M059J (cell line): ENCODE results near the gene ZBTB47. TPM values are rescaled to one million over a fixed set of nuclear protein-coding genes. Genes with fewer than 3 reads are reported as not detected.

ENCODE experiments used
- DNase-seq: peaks from one replicate; pipeline ENCODE4 v3.0.0-alpha.2; 2012; ENCODE audit warnings: low read depth
- total RNA-seq: library from RNA; depleted of rRNA; stranded (reverse); fragments of >200 nt; shearing (Covaris generic); gene quantifications from 2 replicates; pipeline ENCODE4 v1.2.3, GENCODE V29; 2014

Gene ZBTB47
- total RNA-seq, 1 experiment from 2014 or later = 5.5 TPM

- no peak for DNase-seq
Observed at GRCh38 chr3:42665050-42665878, 11.8 kb downstream of the ZBTB47 start.

- no peak for DNase-seq
Observed at GRCh38 chr3:42666022-42666421, 12.5 kb downstream of the ZBTB47 start.

- DNase-seq = no peak
Observed at GRCh38 chr3:42666577-42666998, 13.1 kb downstream of the ZBTB47 start.

GRCh38 chr3:42667096-42667522, 13.6 kb downstream of the ZBTB47 start:
- DNase-seq = no peak

- DNase-seq = no peak
Observed at GRCh38 chr3:42667523-42668412, 14.3 kb downstream of the ZBTB47 start.

- DNase-seq = no peak
Observed at GRCh38 chr3:42668413-42668760, 14.9 kb downstream of the ZBTB47 start.

- peak; percentile 32 for DNase-seq
Observed at GRCh38 chr3:42668793-42669217, 15.3 kb downstream of the ZBTB47 start.

- DNase-seq = no peak
Observed at GRCh38 chr3:42670051-42670576, 16.6 kb downstream of the ZBTB47 start.

DNA sequence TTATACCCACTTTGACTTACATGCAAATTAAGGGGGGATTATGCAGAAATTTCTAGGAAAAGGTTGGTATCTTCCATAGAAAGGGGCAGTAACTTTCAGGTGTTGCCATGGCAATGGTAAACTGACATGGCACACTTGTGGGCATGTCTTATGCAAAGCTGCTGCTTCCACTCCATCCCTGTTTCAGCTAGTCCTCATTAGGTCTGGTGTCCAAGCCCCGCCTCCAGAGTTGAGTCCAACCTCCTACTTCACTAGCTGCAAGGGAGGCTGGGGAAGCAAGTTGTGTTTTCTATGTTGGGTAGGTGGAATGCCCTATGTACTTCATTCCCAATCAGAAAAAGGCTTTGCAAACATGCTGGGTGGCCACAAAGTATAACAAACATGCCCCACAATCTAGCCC, 17.2 kb downstream of the ZBTB47 start:
- no peak for DNase-seq

GRCh38 chr3:42672515-42672914, 19.0 kb downstream of the ZBTB47 start:
- no peak for DNase-seq

- DNase-seq = no peak
Observed at GRCh38 chr3:42673082-42673481, 19.6 kb downstream of the ZBTB47 start.

- DNase-seq = no peak
Observed at GRCh38 chr3:42674146-42674545, 20.6 kb downstream of the ZBTB47 start.

- DNase-seq = no peak
Observed at GRCh38 chr3:42675909-42676308, 22.4 kb downstream of the ZBTB47 start.

DNA sequence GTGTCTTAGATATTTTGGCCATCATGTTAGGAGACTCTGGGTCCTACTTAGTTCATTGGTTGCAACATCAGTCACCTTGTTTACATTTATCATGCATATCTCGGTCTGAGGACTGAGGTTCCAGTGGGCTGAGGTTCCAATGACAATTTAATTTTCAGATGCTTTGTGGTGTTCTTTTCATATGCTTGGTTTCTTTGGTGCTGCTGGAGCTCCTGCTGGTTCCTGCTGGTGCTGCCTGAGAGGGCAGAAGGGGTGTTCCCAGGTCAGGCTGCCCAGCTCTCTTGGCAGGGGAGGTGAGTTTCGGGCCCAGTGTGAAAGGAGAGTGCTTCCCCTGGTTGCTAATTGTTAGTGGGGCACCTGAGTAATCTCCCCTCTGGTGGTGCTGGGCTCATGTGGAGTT, 24.9 kb downstream of the ZBTB47 start:
- DNase-seq = no peak

DNA sequence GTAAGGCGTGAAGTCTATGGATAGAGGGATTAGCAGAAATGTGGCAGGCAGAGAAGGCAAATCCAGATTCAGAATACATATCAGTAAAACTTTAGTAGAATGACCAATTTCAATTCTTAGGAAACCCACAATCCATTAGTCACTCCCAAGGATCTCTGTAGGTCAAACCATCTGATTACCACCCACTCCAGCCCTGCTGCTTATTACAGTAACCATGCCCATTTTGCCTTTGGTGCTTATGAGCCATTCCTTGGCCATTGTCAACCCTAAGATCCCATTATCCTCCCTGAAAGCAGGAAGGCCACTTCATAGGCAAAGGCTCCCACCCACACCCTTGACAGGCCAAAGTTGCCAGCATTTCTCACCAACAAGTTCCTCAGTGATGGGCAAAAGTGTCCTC, 26.8 kb downstream of the ZBTB47 start:
- DNase-seq = peak; percentile 46

DNA sequence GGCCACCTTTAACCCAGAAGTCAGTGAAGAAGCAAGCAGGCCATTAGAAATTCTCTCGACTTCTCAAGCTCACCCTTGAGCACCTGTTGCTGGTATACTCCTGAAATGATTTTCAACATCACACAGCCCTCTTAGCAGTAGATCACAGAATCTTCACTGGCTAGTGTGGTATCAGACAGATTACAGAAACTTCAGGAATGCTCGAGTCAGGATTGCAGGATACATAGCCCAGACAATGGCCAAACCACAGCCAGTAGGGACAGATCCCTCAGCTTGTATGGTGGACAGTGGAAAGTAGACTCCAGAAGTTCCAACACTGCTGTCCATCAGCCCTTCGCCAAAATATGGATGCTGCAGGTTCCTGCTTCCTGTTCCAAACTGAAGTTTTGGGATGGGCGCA, 27.3 kb downstream of the ZBTB47 start:
- DNase-seq = no peak

DNA sequence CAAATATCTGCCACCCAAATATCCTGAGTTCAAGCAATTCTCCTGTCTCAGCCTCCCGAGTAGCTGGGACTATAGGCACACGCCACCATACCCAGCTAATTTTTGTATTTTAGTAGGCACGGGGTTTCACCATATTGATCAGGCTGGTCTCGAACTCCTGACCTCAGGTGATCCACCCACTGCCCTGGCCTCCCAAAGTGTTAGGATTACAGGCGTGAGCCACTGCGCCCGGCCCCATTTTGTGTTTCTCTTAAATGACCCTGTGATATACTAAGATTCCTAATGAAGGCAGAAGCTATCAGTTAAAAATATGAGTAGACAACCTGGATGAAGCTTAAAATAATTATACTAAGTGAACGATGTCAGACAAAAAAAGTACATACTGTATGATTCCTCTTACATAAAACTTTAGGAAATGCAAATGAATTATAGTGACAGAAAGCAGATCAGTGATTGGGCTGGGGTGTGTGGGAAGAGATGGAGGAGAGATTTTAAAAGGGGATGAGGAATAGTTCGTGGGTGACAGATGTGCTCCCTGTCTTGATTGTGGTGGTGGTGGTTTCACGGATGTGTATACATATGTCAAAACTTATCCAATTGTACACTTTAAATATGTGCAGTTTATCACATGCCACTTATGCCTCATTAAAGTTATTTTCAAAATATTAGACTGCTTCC, 28.0 kb downstream of the ZBTB47 start:
- no peak for DNase-seq

DNA sequence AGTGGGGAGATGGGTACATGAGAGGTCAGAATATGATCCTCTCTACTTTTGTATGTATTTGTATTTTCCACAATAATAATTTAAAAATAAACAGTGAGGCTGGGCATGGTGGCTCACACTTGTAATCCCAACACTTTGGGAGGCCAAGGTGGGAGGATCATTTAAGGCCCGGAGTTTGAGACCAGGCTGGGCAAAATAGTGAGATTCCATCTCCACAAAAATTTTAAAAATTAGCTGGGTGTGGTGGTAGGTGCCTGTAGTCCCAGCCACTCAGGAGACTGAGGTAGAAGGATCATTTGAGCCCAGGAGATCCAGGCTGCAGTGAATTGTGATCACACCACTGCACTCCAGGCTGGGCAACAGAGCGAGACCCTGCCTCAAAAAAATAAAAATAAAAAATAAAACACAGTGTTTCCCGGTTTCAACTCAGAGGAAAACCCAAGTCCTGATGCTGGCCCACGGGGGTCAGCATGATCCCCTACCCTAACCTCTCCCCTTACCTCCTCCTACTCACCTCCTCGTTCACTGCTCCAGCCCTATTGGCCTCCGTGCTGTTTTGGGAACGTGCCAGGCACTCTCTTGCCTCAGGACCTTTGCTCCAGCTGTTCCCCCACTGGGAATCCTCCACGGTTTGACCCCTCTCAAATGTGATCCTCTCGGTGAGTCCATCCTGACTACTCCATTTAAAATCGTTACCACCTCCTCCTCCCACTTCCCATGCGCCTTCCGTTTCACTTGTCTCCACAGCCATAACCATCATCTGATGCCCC, 29.0 kb downstream of the ZBTB47 start:
- DNase-seq = no peak

DNA sequence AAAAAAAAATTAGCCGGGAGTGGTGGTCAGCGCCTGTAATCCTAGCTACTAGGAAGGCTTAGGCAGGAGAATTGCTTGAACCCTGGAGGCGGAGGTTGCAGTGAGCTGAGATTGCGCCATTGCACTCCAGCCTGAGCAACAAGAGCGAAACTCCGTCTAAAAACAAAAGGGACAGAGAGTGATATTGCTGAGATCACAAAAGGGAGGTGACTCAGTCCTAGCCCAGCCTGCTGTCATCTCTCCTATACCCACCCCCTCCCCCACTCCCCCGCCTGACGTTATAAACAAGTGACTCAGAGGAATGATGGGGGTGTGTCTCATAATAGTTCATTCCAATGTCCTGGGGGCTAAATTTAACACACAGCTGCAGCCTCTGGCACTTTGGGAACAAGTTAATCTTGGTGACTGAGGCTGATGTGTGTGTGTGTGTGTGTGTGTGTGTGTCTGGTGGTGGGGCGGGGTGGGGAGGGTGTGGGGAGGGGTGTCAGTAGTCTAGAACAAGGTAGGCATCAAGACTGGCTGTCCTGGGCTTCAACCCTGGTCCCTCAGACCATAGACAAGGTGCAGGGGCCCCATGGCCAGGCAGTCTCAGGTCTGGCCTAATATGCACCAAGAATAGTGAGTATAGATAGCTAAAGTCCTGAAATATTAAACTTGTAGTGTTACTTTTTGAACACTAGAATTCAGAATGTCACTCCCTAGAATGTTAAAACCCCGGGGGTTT, 30.5 kb downstream of the ZBTB47 start:
- DNase-seq = peak; percentile 91

DNA sequence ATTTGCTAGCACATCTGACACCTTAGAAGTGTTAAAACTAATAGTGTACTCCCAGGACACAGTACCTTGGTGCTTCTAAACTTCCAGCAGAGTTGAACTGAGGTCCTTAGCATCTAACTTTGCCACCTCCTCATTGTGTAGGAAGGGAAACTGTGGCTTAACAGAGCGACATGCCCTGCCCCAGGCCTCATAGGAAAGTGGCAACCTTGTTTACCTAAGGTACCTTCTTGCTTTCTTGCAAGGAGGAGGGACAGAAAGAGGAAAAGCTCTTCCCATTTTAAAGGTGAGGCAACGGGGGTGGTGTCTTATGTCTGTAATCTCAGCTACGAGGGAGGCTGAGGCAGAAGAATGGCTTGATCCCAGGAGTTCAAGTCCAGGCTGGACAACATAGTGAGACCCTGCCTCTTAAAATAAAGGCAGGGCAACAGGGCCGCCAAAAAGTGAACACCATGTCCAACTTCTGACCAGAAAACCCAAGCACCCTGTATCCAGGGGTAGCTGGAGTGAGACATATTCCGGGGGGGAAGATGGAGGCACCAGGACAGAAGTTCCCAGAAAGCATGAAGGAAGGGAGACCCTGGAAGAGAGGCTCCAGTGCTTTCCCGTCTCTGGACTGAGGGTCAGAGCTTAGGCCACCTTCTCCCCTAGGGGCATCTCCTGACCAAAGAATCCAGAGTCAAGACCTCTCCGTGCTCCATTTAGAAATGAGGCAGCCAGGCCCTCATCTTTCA, 31.3 kb downstream of the ZBTB47 start:
- no peak for DNase-seq
